HepG2 (cell line): ENCODE measurements around the gene KDM3B. TPM values are rescaled to one million over a fixed set of nuclear protein-coding genes. Genes with fewer than 3 reads are reported as not detected.

Source experiments
- HNRNPUL1 ChIP-seq: fragments of 200-400 bp; formaldehyde crosslinking; IDR thresholded peaks from 2 replicates; pipeline ENCODE4 v1.6.1; 2017; ENCODE audit warnings: low read depth, mild to moderate bottlenecking, low read length, moderate library complexity
- HOXA3 ChIP-seq: sonication (generic); formaldehyde crosslinking; IDR thresholded peaks from 2 replicates; pipeline ENCODE4 v1.5.0; 2020; ENCODE audit warnings: missing genetic modification reagents
- JUND ChIP-seq: sonication (generic); formaldehyde crosslinking; IDR thresholded peaks from 2 replicates; pipeline ENCODE4 v1.8.0; 2022; ENCODE audit warnings: mild to moderate bottlenecking, missing genetic modification reagents
- NCOA2 ChIP-seq: sonication (generic); formaldehyde crosslinking; IDR thresholded peaks from 2 replicates; pipeline ENCODE4 v1.8.0; 2022; ENCODE audit warnings: inconsistent platforms
- NFKBIZ ChIP-seq: IDR thresholded peaks from 2 replicates; pipeline ENCODE4 v1.6.1; 2018; ENCODE audit warnings: missing genetic modification reagents, missing compliant biosample characterization
- POLR2G ChIP-seq: fragments of 200-400 bp; formaldehyde crosslinking; IDR thresholded peaks from 2 replicates; pipeline ENCODE4 v1.6.1; 2018; ENCODE audit warnings: mild to moderate bottlenecking, low read depth, low read length, moderate library complexity
- PREB ChIP-seq: sonication (generic); formaldehyde crosslinking; IDR thresholded peaks from 2 replicates; pipeline ENCODE4 v1.4.0; 2020; ENCODE audit warnings: missing genetic modification reagents
- PRPF4 ChIP-seq: fragments of 200-400 bp; formaldehyde crosslinking; IDR thresholded peaks from 2 replicates; pipeline ENCODE4 v1.6.1; 2016; ENCODE audit warnings: low read length, low read depth; ENCODE audit not compliant: poor library complexity, severe bottlenecking
- SOX13 ChIP-seq, 3 experiments: fragments of 450-650 bp in 1 of 3; sonication (generic) in 1 of 3; formaldehyde crosslinking in 1 of 3; IDR thresholded peaks in 2 of 3; conservative IDR thresholded peaks in 1 of 3; 2 replicates each; pipeline versions ENCODE4 v1.5.0 to v1.6.1; 2016 to 2020; ENCODE audit warnings: antibody characterized with exemption in 1 of 3, mild to moderate bottlenecking in 1 of 3, missing compliant biosample characterization in 1 of 3, missing genetic modification reagents in 1 of 3, moderate library complexity in 1 of 3
- TBL1XR1 ChIP-seq: fragments of 150-350 bp; IDR thresholded peaks from 2 replicates; pipeline ENCODE4 v1.6.1; 2014; ENCODE audit warnings: borderline replicate concordance, low read length; ENCODE audit not compliant: partially characterized antibody
- TBP ChIP-seq: sonication (generic); formaldehyde crosslinking; IDR thresholded peaks from 2 replicates; pipeline ENCODE4 v1.5.0; 2020; ENCODE audit warnings: missing genetic modification reagents
- ZNF558 ChIP-seq: sonication (generic); formaldehyde crosslinking; IDR thresholded peaks from 2 replicates; pipeline ENCODE4 v1.9.0; 2022; ENCODE audit warnings: mild to moderate bottlenecking, missing genetic modification reagents, borderline replicate concordance
- ZNF615 ChIP-seq: sonication (generic); formaldehyde crosslinking; IDR thresholded peaks from 2 replicates; pipeline ENCODE4 v1.5.0; 2020; ENCODE audit warnings: mild to moderate bottlenecking, missing genetic modification reagents, borderline replicate concordance
- ZNF678 ChIP-seq: sonication (generic); formaldehyde crosslinking; IDR thresholded peaks from 2 replicates; pipeline ENCODE4 v1.4.0; 2020; ENCODE audit warnings: mild to moderate bottlenecking, missing genetic modification reagents
- ZNF879 ChIP-seq: sonication (generic); formaldehyde crosslinking; IDR thresholded peaks from 2 replicates; pipeline ENCODE4 v1.8.1; 2023; ENCODE audit warnings: missing genetic modification reagents
- polyA plus RNA-seq, 8 experiments: library from polyadenylated mRNA; depleted of rRNA in 3 of 8; stranded (reverse) in 7 of 8; unstranded in 1 of 8; fragments of >200 nt; fragmentation: Illumina TruSeq in 4 of 8; extraction: Trizol in 4 of 8; gene quantifications; 2 replicates each; pipeline versions ENCODE4 v1.2.1 to v1.2.3, GENCODE V29; 2011 to 2016; ENCODE audit warnings: low read depth in 4 of 8, missing spikeins in 1 of 8, mixed read lengths in 1 of 8; ENCODE audit not compliant: insufficient read depth in 1 of 8
- total RNA-seq, 5 experiments: library from RNA; depleted of rRNA; stranded (reverse); fragments of >200 nt; fragmentation: Illumina TruSeq; extraction: Trizol; gene quantifications; 2 replicates each; pipeline ENCODE4 v1.2.3, GENCODE V29; 2016; ENCODE audit warnings: low read depth in 1 of 5
- TF ChIP-seq, protein P1 (sequence below): sonication (generic); formaldehyde crosslinking; IDR thresholded peaks from 2 replicates; pipeline ENCODE4 v1.4.0; 2020; ENCODE audit warnings: missing genetic modification reagents
- TF ChIP-seq, protein P2 (sequence below): sonication (generic); formaldehyde crosslinking; IDR thresholded peaks from 2 replicates; pipeline ENCODE4 v1.4.0; 2020; ENCODE audit warnings: mild to moderate bottlenecking, missing genetic modification reagents
- TF ChIP-seq, protein P3 (sequence below), 2 experiments: sonication (generic) in 1 of 2; formaldehyde crosslinking in 1 of 2; IDR thresholded peaks; 2 replicates each; pipeline versions ENCODE4 v1.5.1 to v1.6.1; 2011 to 2020; ENCODE audit warnings: borderline replicate concordance in 1 of 2, low read depth in 1 of 2, low read length in 1 of 2, mild to moderate bottlenecking in 1 of 2, missing genetic modification reagents in 1 of 2, moderate library complexity in 1 of 2

The KDM3B gene
- total and polyA plus RNA-seq, 2 of the 13 experiments (the other 11 are each of a cell fraction or from before 2014, with no cell fraction given): 19.7 to 34.3 TPM

DNA sequence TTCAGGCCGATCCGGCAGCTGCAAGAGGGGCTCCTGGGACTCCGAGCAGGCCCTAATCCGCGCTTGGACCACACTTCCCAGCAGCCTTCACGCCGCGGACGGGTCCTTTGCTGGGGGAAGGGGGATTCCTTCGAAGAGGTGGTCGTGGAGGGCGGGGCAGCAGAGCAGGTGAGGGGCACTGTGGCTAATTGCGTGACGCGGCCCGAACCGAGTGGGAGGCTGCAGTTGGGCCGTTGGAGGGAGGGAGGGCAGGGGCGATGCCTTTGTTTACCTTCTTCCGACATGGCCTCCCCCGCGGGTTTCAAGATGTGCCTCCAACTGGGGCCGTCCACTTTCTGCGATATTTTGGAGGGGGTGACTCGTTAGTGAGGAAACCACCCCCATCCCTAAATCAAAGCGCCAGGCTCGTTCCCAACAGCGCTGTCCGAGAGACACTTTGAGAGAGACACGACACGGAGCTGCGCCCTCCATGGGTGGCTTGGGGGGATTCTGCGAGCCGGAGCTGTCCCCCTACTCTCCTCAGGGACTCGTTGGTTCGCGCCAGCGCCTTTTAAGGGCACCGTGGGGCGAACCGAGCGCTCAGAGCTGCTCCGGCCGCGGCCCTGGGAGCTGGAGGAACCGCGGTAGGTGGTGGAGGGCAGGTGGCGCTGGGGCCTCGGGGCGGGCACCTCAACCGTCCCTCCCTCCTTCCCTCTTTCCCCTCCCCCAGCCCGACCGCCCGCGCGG is 14.6 kb upstream of the KDM3B start, which contains the start of gene FAM53C (continued):
- TF ChIP-seq POLR2G: peak; percentile 100
- TF ChIP-seq, protein P1, sequence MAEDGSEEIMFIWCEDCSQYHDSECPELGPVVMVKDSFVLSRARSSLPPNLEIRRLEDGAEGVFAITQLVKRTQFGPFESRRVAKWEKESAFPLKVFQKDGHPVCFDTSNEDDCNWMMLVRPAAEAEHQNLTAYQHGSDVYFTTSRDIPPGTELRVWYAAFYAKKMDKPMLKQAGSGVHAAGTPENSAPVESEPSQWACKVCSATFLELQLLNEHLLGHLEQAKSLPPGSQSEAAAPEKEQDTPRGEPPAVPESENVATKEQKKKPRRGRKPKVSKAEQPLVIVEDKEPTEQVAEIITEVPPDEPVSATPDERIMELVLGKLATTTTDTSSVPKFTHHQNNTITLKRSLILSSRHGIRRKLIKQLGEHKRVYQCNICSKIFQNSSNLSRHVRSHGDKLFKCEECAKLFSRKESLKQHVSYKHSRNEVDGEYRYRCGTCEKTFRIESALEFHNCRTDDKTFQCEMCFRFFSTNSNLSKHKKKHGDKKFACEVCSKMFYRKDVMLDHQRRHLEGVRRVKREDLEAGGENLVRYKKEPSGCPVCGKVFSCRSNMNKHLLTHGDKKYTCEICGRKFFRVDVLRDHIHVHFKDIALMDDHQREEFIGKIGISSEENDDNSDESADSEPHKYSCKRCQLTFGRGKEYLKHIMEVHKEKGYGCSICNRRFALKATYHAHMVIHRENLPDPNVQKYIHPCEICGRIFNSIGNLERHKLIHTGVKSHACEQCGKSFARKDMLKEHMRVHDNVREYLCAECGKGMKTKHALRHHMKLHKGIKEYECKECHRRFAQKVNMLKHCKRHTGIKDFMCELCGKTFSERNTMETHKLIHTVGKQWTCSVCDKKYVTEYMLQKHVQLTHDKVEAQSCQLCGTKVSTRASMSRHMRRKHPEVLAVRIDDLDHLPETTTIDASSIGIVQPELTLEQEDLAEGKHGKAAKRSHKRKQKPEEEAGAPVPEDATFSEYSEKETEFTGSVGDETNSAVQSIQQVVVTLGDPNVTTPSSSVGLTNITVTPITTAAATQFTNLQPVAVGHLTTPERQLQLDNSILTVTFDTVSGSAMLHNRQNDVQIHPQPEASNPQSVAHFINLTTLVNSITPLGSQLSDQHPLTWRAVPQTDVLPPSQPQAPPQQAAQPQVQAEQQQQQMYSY (CRISPR knock-in tag): peak; percentile 48; the same call in 1 of the 2 replicates
- TF ChIP-seq, protein P2, sequence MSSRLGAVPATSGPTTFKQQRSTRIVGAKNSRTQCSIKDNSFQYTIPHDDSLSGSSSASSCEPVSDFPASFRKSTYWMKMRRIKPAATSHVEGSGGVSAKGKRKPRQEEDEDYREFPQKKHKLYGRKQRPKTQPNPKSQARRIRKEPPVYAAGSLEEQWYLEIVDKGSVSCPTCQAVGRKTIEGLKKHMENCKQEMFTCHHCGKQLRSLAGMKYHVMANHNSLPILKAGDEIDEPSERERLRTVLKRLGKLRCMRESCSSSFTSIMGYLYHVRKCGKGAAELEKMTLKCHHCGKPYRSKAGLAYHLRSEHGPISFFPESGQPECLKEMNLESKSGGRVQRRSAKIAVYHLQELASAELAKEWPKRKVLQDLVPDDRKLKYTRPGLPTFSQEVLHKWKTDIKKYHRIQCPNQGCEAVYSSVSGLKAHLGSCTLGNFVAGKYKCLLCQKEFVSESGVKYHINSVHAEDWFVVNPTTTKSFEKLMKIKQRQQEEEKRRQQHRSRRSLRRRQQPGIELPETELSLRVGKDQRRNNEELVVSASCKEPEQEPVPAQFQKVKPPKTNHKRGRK (CRISPR knock-in tag): no peak
- peak; percentile 56 for TF ChIP-seq TBL1XR1
- TF ChIP-seq ZNF678: peak; percentile 55; the same call in 1 of the 2 replicates
- peak; percentile 61 for TF ChIP-seq NCOA2
- peak; percentile 52; the same call in 1 of the 2 replicates for TF ChIP-seq SOX13 (IDR thresholded peaks at IDR 0.05)
- TF ChIP-seq SOX13 (CRISPR knock-in tag; conservative IDR thresholded peaks at IDR 0.05 in 1 of 2, IDR thresholded peaks at IDR 0.05 in 1 of 2): peak in 1 of 2 experiments; percentile 44; a peak in 2 of 4 replicates
- 0 out of 2 replicates have a peak, but pooled peaks have one; percentile 47 for TF ChIP-seq JUND (CRISPR knock-in tag)
- TF ChIP-seq TBP: peak; percentile 80; the same call in 1 of the 2 replicates
- TF ChIP-seq, protein P3, sequence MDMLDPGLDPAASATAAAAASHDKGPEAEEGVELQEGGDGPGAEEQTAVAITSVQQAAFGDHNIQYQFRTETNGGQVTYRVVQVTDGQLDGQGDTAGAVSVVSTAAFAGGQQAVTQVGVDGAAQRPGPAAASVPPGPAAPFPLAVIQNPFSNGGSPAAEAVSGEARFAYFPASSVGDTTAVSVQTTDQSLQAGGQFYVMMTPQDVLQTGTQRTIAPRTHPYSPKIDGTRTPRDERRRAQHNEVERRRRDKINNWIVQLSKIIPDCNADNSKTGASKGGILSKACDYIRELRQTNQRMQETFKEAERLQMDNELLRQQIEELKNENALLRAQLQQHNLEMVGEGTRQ (IDR thresholded peaks at IDR 0.05; ENCODE audit: low read depth, low read length): no peak
- TF ChIP-seq, protein P3 (CRISPR knock-in tag; IDR thresholded peaks at IDR 0.05; ENCODE audit: borderline replicate concordance): peak; percentile 55; the same call in 1 of the 2 replicates
- peak; percentile 73; the same call in 1 of the 2 replicates for TF ChIP-seq ZNF558
- peak; percentile 71 for TF ChIP-seq HOXA3 (CRISPR knock-in tag)
- no peak for TF ChIP-seq PRPF4
- TF ChIP-seq NFKBIZ (CRISPR knock-in tag): peak; percentile 56; the same call in 1 of the 2 replicates
- no peak for TF ChIP-seq PREB
- 0 out of 2 replicates have a peak, but pooled peaks have one; percentile 12 for TF ChIP-seq ZNF615 (CRISPR knock-in tag)
- TF ChIP-seq ZNF879: peak; percentile 75; the same call in 1 of the 2 replicates
- TF ChIP-seq HNRNPUL1: peak; percentile 79; the same call in 1 of the 2 replicates
